CD4-positive, alpha-beta T cell treated with Interleukin-4 for 1 hour (primary cell): ENCODE data around the gene CDH24.

Experiments used
- DNase-seq, 2 donors: peaks; one replicate each; pipeline ENCODE4 v3.0.0-alpha.2; 2020 to 2022

CDH24 gene

GRCh38 chr14:23056956-23057756, at the start of gene CDH24:
Gene CDH24, minus strand, starts transcription at chr14:23057520. Its CDS starts 1,787 bp downstream, at chr14:23055733.
- peak; percentile 60 to 72 for DNase-seq

- no peak for DNase-seq
These were observed 49.4 kb upstream of the CDH24 start for GRCh38 chr14:23106747-23107045.

- DNase-seq: no peak
These were observed 48.1 kb upstream of the CDH24 start for GRCh38 chr14:23105348-23105824.

- no peak for DNase-seq
These were observed 47.4 kb upstream of the CDH24 start, which contains the start of gene CIROP for GRCh38 chr14:23104591-23105347. Gene CIROP, minus strand, starts transcription at chr14:23104989. Its CDS starts 69 bp downstream, at chr14:23104920.

- no peak for DNase-seq
These were observed 46.8 kb upstream of the CDH24 start for GRCh38 chr14:23104070-23104590.

- DNase-seq: no peak
These were observed 46.3 kb upstream of the CDH24 start for GRCh38 chr14:23103581-23103980.

- DNase-seq: no peak
These were observed 45.5 kb upstream of the CDH24 start for GRCh38 chr14:23102801-23103200.

GRCh38 chr14:23101986-23102625, 44.8 kb upstream of the CDH24 start:
- no peak for DNase-seq

- no peak for DNase-seq
These were observed 44.1 kb upstream of the CDH24 start for GRCh38 chr14:23101213-23101970.

GRCh38 chr14:23099212-23099861, 42.0 kb upstream of the CDH24 start:
- DNase-seq: no peak

- DNase-seq: no peak
These were observed 40.5 kb upstream of the CDH24 start for GRCh38 chr14:23097786-23098185.

- DNase-seq: peak; percentile 100
These were observed 38.1 kb upstream of the CDH24 start, which contains the start of gene C14orf119 for GRCh38 chr14:23095196-23096108. Gene C14orf119, plus strand, starts transcription at chr14:23095505. Its CDS starts 2,154 bp downstream, at chr14:23097659.

GRCh38 chr14:23094666-23095195, 37.4 kb upstream of the CDH24 start, which contains the start of gene ACIN1:
Gene ACIN1, minus strand, starts transcription at chr14:23095136. Its CDS starts 24 bp downstream, at chr14:23095112.
- peak in 1 of 2 donors; percentile 85 for DNase-seq

- DNase-seq: peak in 1 of 2 donors; percentile 86
These were observed 36.8 kb upstream of the CDH24 start for GRCh38 chr14:23093991-23094665.

- DNase-seq: no peak
These were observed 36.2 kb upstream of the CDH24 start for GRCh38 chr14:23093526-23093925.

- DNase-seq: no peak
These were observed 35.8 kb upstream of the CDH24 start for GRCh38 chr14:23093104-23093503.

GRCh38 chr14:23091294-23092225, 34.2 kb upstream of the CDH24 start:
- DNase-seq: no peak

GRCh38 chr14:23090254-23090636, 32.9 kb upstream of the CDH24 start:
- DNase-seq: no peak
